GM15510 (cell line): ENCODE results near the gene TAF1C.

ENCODE experiments used
- POLR2A ChIP-seq: IDR thresholded peaks from 3 replicates; pipeline ENCODE4 v1.6.1; 2011; ENCODE audit warnings: borderline replicate concordance; ENCODE audit not compliant: insufficient read length; ENCODE audit errors: extremely low read depth

The TAF1C gene

DNA sequence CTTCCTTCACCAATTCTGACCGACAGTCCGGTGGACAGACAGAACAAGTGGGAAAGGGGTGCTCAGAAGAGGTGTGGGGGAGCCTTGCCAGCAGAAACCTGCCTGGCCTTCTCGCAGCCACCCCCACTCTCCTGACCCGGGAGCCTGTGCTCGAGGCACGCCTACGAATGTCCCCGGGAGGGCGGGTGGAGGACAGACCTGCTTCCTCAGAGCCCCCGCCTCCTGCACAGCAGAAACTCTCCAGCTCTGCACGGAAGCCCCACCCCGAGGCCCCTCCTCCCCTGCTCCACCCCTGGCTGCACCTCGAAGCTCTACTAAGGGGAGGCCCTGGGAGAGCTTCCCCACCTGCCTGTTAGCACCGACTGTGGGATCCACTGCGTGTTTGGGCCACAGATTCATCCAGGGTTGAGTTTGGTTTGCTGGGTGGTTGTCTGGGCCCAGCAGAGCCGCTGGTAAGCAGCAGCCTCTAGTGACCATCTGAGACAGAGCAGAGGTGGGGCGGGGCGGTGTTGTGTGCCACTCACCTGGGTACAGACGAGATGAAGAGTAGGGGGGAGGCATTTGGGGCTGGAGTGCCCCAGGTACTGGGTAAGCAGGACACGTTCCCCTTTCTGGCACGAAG lies 6.2 kb downstream of the TAF1C start:
- TF ChIP-seq POLR2A, result no peak

DNA sequence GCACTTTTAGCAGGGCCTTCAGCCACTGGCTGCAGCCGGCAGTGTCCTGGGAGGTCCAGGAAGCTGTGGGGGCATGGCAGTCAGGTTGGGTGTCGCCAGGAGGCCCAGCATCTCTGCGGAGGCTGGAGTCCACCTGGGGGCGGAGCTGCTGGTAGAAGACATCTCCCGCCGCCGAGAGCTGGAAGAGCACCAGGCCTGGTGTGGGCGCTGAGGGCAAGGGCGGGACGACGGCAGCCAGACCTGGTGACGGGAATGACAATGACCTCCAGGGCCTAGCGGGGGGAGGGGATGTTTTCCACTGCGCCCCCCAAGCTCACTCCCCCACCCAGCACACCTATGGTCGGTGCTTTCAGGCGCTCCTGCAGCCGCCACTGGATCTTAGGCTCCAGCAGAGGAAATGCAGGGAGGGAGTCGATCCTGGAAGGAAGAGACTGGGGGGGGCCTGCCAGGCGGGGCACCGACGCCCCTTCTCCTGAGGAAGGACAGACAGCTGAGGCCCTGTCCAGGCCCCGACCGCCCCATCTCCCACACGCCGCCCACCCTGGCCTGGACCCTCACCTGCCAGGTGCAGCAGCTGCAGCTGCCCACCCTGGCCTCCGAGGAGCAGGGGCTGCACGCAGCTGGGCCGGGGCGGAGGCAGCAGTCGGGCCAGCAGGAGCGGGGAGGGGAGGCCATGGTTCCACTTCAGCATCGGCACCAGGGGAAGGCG lies 7.1 kb downstream of the TAF1C start:
- no peak for TF ChIP-seq POLR2A

DNA sequence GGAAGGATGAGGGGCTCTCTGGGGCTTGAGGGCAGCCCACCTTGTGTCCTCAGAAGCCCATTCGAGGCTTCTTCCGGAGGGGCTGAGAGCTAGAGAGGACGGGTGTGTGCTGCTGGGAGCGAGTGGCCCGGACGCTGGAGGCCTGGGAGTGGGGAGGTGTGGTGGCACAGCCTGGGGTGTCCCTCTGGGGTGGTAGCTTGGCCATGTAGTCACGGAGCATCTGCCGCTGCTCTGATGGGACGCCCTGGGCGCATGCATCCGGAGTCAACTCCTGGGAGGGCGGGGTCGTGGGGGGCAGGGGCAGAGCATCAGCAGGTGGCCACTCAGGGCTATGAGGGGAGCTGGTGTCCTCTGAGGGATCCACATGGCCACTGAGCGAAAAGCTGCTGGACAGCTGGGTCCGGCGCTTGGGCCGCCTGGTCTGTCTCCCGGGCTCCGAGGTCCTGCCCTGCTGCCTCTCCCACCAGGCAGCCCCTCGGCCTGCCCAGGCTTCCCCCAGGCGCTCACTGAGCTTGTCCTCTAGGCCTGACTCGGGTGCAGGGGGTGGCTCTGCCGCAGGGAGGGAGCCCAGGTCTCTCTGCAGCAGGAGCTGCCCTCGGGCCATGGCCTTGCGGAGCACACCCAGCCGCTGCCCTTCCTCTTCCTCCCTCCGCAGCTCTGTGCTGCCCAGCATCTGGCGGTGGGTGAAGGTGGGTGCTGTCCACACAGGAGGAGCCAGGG lies 7.8 kb downstream of the TAF1C start:
- no peak for TF ChIP-seq POLR2A

DNA sequence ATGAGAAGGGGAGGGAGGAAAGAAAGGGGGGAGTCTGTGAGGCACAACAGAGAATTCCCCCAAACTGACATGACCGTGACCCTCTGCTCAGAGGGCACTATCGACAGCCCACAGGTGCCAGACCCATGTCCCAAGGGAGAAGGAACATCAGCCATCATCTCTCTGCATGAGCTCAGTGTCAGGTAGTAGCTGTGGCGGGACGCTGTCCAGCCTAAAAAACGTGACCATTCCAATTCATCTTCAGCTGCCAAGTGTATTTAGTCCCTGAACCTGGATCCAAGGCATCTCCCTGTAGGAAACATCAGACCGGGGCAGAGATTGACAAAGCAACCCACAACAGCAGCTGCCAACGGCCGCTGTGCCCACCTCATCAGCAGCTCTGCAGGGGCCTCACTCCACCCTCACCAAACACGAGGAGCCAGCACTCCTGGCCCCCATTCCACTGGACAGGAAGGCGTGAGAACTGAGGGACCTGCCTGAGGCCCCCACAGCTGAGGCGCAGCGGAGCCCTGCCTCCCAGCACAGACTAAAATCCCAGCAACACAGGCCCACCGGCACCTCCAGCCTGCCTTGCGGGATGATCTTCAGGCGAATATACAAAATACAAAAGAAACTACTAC lies 8.6 kb downstream of the TAF1C start:
- TF ChIP-seq POLR2A, result no peak

DNA sequence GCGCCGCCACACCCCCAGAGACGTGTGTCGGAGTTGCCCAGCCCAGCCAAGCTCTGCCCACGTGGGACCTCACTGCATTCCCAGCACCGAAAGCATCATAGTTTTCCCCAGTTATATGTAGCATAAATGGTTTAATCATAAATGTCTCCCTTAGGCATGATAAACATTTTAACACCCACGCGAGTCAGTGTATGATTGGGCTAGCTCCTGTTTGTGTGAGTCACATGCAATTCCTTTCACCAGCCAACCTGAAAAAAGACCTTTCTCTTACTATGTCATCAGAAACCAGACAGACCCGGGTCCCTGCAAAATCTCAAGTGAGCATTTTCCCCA lies 9.2 kb downstream of the TAF1C start:
- no peak for TF ChIP-seq POLR2A

DNA sequence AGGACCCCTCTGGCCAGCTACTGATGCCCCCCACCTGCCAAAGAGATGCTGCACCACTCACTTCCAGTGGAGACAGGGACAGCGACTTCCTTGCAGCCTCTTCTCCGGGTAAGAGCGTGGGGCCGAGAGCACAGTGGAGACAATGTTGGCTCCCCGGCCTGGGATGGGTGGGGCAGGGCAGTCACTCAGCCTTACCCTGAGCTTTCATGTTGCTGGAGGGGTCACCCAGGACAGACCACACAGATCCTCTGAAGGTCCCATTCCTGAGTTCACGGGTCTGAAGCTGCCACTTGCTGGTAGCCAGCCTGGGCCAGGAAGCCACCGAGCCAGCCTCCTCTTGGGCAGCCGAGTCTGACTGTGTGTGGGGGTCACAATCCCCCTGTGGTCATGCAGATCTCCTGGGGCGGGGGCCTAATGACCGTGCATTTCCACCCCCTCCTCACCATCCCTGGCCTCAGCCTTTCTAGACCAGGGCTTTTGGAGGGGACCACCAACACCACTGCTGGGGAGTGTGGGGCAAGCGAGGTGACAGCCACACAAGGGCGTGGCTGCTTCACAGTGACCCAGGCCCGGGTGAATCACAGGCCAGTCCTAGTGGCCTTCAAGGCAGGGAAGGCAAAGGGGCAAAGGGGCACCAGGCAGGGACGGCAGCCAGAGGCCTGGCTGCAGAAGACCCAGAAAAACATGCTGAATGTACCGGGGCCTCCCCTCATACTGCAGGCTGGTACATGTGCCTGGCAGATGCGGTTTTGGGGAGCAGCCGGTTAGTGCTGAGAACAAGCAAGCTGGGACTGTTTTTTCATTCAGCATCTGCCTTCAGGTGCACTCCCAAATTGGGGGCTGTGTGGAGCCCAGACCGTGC lies 10.4 kb downstream of the TAF1C start:
- no peak for TF ChIP-seq POLR2A

DNA sequence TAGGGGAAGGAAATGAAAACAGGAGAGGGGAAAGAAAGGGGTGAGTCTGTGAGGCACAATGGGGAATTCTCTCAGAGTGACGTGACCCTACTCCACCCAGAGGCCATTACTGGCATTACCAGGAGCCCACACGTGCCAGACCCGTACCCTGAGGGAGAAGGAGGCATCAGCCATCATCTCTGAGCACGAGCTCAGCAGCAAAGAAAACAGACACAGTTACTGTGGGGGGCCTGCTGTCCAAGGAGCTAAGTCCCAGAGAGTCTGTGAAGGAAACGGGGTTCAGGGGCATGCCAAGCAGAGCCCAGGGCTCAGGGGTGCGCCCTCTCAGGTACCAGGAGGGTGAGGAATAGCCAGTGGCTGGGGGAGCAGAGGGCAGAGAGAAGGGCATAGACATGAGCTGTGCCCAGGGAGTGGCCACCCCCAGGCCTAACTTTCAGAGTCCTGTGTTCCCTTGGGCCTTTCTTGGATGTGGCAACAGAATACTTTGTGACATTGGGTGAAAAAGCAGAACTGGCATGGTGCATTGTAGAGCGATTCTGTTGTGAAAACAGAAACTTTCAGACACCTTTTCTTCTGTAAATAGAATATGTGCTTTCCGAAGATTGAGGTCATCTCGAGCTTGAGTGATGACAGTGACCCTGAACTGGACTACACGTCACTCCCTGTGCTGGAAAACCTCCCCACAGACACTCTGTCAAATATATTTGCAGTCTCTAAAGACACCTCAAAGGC lies 11.3 kb downstream of the TAF1C start:
- TF ChIP-seq POLR2A, result no peak

DNA sequence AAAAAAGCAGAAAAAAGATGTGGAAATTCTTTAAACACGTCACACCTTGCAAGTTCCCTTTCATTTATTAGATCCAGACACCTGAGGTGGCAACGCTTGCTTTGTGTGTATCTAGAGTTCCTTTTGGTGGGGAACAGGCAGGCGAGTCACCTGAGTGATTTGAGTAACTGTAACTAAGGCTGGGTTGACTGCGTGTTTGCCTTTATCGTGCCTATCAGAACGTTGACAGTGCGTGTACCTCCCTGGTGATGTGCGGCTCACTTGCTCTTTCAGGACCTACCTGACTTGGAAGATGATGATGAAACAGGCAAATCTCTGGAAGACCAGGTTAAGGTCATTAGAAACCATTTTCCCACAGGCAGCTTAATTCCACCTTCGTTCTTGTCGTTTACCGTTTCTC lies 12.5 kb downstream of the TAF1C start:
- no peak for TF ChIP-seq POLR2A

DNA sequence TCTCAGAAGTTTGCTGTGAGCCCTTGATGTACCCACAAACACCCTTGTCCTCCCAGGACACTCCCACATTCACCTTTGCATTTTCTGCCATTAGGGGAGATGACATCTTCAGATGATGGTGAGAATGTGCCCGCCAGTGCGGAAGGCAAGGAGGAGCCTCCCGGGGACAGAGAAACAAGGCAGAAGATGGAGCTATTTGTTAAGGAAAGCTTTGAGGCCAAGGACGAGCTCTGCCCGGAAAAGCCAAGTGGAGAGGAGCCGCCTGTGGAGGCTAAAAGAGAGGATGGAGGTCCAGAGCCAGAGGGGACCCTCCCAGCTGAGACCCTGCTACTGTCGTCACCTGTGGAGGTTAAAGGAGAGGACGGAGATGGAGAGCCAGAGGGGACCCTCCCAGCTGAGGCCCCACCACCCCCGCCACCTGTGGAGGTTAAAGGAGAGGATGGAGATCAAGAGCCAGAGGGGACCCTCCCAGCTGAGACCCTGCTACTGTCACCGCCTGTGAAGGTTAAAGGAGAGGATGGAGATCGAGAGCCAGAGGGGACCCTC lies 17.0 kb downstream of the TAF1C start:
- no peak for TF ChIP-seq POLR2A

DNA sequence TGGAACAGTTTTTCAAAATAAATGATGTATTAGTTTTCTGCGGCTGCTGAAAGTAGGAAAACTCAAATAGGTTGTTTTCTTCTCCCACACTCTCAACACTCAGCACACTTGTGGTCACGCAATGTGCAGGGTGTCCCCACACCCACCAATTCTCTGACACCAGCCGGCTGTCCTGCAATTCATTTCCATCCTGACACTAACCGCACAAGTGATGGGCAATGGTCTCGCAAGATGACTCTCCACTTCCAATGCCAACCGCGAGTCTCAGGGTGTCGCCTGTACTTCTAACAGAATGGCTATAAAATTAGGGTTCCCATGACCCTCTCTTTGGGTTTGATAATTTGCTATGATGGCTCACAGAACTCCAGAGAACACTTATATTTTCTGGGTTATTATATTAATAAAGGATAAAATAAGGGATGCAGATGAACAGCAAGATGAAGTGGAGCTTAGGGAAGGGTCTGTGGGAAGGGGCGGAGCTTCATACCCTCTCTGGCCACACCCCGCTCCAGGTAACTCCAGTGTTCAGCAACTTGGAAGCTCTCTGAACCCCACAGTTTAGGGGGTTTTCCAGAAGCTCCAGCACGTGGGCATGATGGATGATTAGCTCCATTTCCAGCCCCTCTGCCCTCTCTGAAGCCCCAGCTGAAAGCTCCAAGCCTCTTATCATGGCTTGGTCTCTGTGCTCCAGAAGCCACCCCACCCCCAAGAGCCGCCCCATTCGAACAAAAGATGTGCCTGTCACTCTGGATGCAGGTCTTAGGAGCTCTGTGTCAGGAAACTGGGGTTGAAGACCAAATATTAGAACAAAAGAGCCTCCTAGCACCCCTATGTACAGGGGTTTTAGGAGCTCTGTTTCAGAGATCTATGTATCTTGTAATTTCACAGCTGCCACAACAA lies 19.8 kb downstream of the TAF1C start:
- TF ChIP-seq POLR2A, result no peak

DNA sequence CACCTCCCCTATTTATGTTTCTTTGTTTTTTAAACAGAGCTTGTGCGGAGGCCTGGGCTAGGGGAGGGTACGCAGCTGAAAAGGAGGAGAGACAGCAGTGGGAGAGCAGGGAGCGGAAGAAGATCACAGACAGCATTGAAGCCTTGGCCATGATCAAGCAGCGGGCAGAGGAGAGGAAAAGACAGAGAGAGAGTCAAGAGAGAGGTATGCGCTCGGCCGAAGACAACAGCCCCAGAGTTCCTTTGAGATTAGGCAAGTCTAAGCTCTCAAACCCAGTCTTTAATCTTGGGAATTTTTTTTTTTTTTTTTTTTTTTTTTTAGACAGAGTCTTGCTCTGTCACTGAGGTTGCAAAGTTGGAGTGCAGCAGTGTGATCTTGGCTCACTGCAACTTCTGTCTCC lies 21.1 kb downstream of the TAF1C start:
- TF ChIP-seq POLR2A, result no peak

DNA sequence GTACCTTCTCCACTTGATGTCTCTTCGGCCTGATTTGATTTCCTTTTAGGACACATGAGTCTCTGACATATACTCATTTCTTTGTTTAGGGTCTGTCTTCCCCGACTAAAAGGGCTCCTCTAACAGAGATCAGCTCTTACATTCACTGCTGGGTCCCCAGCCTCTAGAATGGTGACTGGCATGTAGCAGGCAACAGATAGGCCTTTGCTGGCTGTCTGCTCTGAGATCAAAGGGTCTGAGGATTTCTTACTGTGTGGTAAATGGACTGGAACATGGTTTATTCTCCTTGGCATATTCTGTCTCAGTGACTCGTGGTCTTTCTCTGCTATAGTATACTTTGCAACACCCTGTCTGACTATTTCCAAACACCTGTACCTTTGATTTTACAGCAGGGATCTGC lies 25.1 kb downstream of the TAF1C start:
- no peak for TF ChIP-seq POLR2A

DNA sequence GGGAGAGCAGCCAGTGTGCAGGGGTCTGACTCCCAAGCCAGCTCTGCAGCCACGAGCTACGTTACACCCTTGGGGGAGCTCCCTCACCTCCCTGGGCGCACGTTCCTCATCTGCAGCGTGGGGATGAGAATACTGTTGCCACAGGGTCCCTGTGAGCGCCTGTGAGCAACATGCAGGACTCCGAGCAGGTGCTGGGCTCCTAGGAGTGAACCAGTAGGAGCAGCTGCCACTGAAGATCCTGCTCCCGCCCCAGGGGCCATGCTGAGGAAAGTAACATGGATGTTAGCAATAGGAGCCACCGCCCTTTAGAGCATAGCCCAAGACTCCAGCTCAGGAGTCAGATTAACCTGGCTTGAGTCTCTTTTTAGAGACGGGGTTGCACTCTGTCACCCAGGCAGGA lies 25.8 kb downstream of the TAF1C start:
- TF ChIP-seq POLR2A, result no peak
